GM12872 (cell line): ENCODE results near the gene NOP56.

ENCODE experiments used
- TF ChIP-seq, protein P1 (sequence below): IDR thresholded peaks from 3 replicates; pipeline ENCODE4 v1.5.1; 2011; ENCODE audit warnings: low read depth, mild to moderate bottlenecking, low read length, moderate library complexity; ENCODE audit not compliant: insufficient read depth

NOP56 gene

DNA sequence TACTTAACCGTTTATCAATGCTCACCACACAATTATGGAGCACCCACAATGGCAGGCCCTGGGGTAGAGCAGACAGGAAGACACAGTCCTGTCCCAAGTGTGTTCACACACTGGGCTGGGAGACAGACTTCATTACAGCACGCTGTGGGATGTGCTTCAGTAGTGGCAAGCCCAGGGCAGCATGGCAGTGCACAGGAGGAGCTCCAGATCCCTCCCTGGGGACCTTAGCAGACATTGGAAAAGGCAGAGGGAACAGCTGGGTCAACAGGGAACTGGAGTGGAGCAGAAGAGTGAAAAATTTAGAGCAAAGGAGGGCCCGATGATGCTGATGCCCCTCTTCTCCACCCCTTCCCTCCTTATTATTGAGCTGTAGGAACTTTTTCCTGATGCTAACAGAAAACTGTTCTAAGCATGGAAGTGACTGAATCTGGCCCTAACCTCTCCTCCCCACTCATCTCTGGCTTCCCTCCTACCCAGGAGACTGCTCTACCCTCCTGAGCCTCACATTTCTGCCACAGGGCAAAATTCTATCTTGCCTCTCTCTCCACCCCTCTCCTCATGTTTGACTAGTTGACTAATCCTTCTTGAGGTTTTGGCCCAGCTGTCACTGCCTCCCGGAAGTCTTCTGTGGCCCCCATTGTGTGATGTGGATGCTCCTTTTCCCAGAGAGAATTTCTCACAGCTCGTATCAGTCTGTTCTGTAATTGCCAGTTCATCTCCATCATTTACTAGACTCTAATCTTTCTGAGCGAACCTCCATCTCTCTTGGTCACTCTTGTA is 41.3 kb upstream of the NOP56 start:
- TF ChIP-seq, protein P1, sequence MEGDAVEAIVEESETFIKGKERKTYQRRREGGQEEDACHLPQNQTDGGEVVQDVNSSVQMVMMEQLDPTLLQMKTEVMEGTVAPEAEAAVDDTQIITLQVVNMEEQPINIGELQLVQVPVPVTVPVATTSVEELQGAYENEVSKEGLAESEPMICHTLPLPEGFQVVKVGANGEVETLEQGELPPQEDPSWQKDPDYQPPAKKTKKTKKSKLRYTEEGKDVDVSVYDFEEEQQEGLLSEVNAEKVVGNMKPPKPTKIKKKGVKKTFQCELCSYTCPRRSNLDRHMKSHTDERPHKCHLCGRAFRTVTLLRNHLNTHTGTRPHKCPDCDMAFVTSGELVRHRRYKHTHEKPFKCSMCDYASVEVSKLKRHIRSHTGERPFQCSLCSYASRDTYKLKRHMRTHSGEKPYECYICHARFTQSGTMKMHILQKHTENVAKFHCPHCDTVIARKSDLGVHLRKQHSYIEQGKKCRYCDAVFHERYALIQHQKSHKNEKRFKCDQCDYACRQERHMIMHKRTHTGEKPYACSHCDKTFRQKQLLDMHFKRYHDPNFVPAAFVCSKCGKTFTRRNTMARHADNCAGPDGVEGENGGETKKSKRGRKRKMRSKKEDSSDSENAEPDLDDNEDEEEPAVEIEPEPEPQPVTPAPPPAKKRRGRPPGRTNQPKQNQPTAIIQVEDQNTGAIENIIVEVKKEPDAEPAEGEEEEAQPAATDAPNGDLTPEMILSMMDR: no peak

GRCh38 chr20:2612073-2612472 is 40.4 kb upstream of the NOP56 start:
- TF ChIP-seq, protein P1: no peak

DNA sequence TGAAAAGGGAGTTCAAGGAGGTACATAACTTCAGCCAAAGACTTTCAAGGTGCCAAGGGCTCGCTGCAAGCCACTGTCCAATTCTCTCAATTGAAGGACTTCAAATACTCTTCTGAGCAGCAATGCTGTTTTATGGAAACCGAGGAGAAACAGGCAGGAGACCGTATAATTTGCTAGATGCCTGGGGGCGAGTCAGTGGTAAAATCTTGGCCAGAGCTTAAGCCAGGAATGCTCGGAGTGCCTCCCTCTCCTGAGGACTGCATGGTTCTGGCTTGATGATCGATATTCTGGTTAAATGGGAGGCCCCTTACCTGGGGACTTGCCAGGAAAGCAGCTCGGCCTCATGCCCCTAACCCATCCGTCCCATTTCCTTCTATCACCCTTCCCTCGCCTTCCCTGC is 35.8 kb upstream of the NOP56 start:
- TF ChIP-seq, protein P1: no peak

GRCh38 chr20:2617099-2617714 is 35.2 kb upstream of the NOP56 start:
- TF ChIP-seq, protein P1: no peak

- TF ChIP-seq, protein P1: no peak
Measured at GRCh38 chr20:2618815-2619214, 33.6 kb upstream of the NOP56 start.

- TF ChIP-seq, protein P1: no peak
Measured at GRCh38 chr20:2619337-2619736, 33.1 kb upstream of the NOP56 start.

GRCh38 chr20:2619961-2620595 is 32.4 kb upstream of the NOP56 start:
- TF ChIP-seq, protein P1: no peak
